GM12878 (cell line): ENCODE measurements around the gene NBEA. TPM values are rescaled to one million over a fixed set of nuclear protein-coding genes. Genes with fewer than 3 reads are reported as not detected.

Experiments used
- ATAC-seq: fragments of 200-7000 bp; cut with Tn5 transposase; 3 replicates; pipeline ENCODE4 v1.9.1; 2020; ENCODE audit warnings: mild to moderate bottlenecking, moderate library complexity
- BruUV-seq: library from RNA; stranded (reverse); fragments of 400-500 nt; replicated peaks from 2 replicates; lab custom pipeline; 2021; lab: Mats Ljungman, UMichigan
- CTCF ChIA-PET: fragments of 300-600 bp; sonication (Branson Sonifier 250); formaldehyde crosslinking; extraction: SDS; loops from one replicate; lab custom pipeline; 2021; ENCODE audit warnings: inconsistent platforms; lab: Yijun Ruan, JAX
- POLR2A ChIA-PET: fragments of 350-600 bp; formaldehyde crosslinking; extraction: SDS; loops from one replicate; lab custom pipeline; 2021; ENCODE audit warnings: inconsistent platforms; lab: Charles Lee
- RAD21 ChIA-PET: fragments of 300-600 bp; sonication (Branson Sonifier 250); formaldehyde crosslinking; loops from one replicate; lab custom pipeline; 2023; ENCODE audit warnings: antibody characterized with exemption; ENCODE audit not compliant: unreplicated experiment; lab: Charles Lee
- SMC1A ChIA-PET: fragments of 300-600 bp; sonication (Branson Sonifier 250); formaldehyde crosslinking; loops from one replicate; lab custom pipeline; 2023; ENCODE audit not compliant: unreplicated experiment, uncharacterized antibody; lab: Charles Lee
- DNase-seq: peaks from one replicate; pipeline ENCODE4 v3.0.0-alpha.2; 2011; ENCODE audit warnings: low read depth, low spot score
- FAIRE-seq: peaks from 3 replicates; lab custom pipeline; 2011; peaks lifted over from hg19 to GRCh38; lab: Jason Lieb, UNC
- H2AFZ ChIP-seq: 2 replicates; pipeline ENCODE4 v1.6.0; 2011; ENCODE audit warnings: low read depth, low read length, control low read depth; ENCODE audit not compliant: control insufficient read depth
- H3K27ac ChIP-seq: 2 replicates; pipeline ENCODE4 v1.5.1; 2011; ENCODE audit warnings: control low read depth; ENCODE audit not compliant: control insufficient read depth, insufficient read depth
- H3K27me3 ChIP-seq, 2 experiments: replicated peaks in 1 of 2; 2 replicates each; pipeline versions ENCODE4 v1.6.0 to v1.6.1; 2011; ENCODE audit warnings: low read length in 1 of 2; ENCODE audit not compliant: control insufficient read depth in 2 of 2, insufficient read depth in 2 of 2
- H3K36me3 ChIP-seq, 2 experiments: 2 replicates each; pipeline ENCODE4 v1.5.1; 2011; ENCODE audit warnings: low read length in 1 of 2; ENCODE audit not compliant: control insufficient read depth in 2 of 2, insufficient read depth in 2 of 2
- H3K4me1 ChIP-seq: 2 replicates; pipeline ENCODE4 v1.6.1; 2011; ENCODE audit warnings: mild to moderate bottlenecking, low read length, moderate library complexity, mixed read lengths; ENCODE audit not compliant: control insufficient read depth, insufficient read depth
- H3K4me2 ChIP-seq: 2 replicates; pipeline ENCODE4 v1.6.0; 2011; ENCODE audit warnings: control low read depth; ENCODE audit not compliant: control insufficient read depth, insufficient read depth
- H3K4me3 ChIP-seq: fragments of 200-600 bp; sonication (generic); 2 replicates; pipeline ENCODE4 v1.5.1; 2016
- H3K79me2 ChIP-seq: 2 replicates; pipeline ENCODE4 v1.6.0; 2011; ENCODE audit warnings: low read length; ENCODE audit not compliant: control insufficient read depth, insufficient read depth
- H3K9ac ChIP-seq: 2 replicates; pipeline ENCODE4 v1.8.0; 2011; ENCODE audit warnings: low read length, control low read depth, mixed read lengths; ENCODE audit not compliant: control insufficient read depth, insufficient read depth
- H3K9me3 ChIP-seq: replicated peaks from 3 replicates; pipeline ENCODE4 v1.5.1; 2011; ENCODE audit warnings: mild to moderate bottlenecking, low read length; ENCODE audit not compliant: control insufficient read depth, insufficient read depth
- H4K20me1 ChIP-seq: 2 replicates; pipeline ENCODE4 v1.6.0; 2011; ENCODE audit not compliant: control insufficient read depth, insufficient read depth
- ASH2L ChIP-seq: fragments of 300-600, 200-600 bp; sonication (generic); IDR thresholded peaks from 2 replicates; pipeline ENCODE4 v1.6.1; 2017; ENCODE audit warnings: low read depth, mild to moderate bottlenecking, borderline replicate concordance
- BRCA1 ChIP-seq: IDR thresholded peaks from 2 replicates; pipeline ENCODE4 v1.6.1; 2011; ENCODE audit warnings: low read depth, low read length, improper control_type of control experiment
- CREB1 ChIP-seq: IDR thresholded peaks from 2 replicates; pipeline ENCODE4 v1.6.1; 2012; ENCODE audit warnings: low read depth, mild to moderate bottlenecking, inconsistent platforms
- MYB ChIP-seq: fragments of 150-350 bp; IDR thresholded peaks from 2 replicates; pipeline ENCODE4 v1.6.1; 2014; ENCODE audit warnings: mild to moderate bottlenecking, low read depth, low read length, borderline replicate concordance
- RB1 ChIP-seq: fragments of 450-650 bp; formaldehyde crosslinking; IDR thresholded peaks from 2 replicates; pipeline ENCODE4 v1.6.1; 2017; ENCODE audit warnings: mild to moderate bottlenecking, borderline replicate concordance
- ZNF274 ChIP-seq: IDR thresholded peaks from one replicate; pipeline ENCODE4 v1.8.0; 2011; ENCODE audit not compliant: insufficient read length, insufficient read depth
- ZNF622 ChIP-seq: fragments of 450-650 bp; IDR thresholded peaks from 2 replicates; pipeline ENCODE4 v1.6.1; 2017; ENCODE audit warnings: mild to moderate bottlenecking, inconsistent platforms
- in situ Hi-C: fragments of 300-500 bp; cut with MboI; formaldehyde crosslinking; loops from 9 replicates; pipeline ENCODE4 v1.14.3; 2018; ENCODE audit warnings: mixed read lengths
- intact Hi-C: fragments of 100-400 bp; cut with micrococcal nuclease; formaldehyde crosslinking; loops from one replicate; pipeline ENCODE4 v1.14.2; 2022; ENCODE audit not compliant: unreplicated experiment
- polyA plus RNA-seq, 11 experiments: library from polyadenylated mRNA; depleted of rRNA in 4 of 11; unstranded in 6 of 11; stranded (reverse) in 5 of 11; fragments of >200 nt; fragmentation: Nextera tagmentation in 4 of 11; fragmentation: Illumina TruSeq in 1 of 11; extraction: Ambion mirVana in 4 of 11; extraction: Trizol in 1 of 11; gene quantifications; 1 replicate in 1 of 11; 2 replicates in 10 of 11; pipeline versions ENCODE4 v1.2.1 to v1.2.3, GENCODE V29; 2011 to 2016; ENCODE audit warnings: inconsistent platforms in 2 of 11, missing spikeins in 2 of 11, low read depth in 1 of 11
- total RNA-seq, 4 experiments: library from RNA; depleted of rRNA in 3 of 4; stranded (reverse); fragments of >200 nt in 3 of 4; fragmentation: Illumina TruSeq in 1 of 4; extraction: Trizol in 1 of 4; gene quantifications; 2 replicates each; pipeline versions ENCODE4 v1.2.1 to v1.2.3, GENCODE V29; 2013 to 2021
- TF ChIP-seq, protein P1 (sequence below): IDR thresholded peaks from 2 replicates; pipeline ENCODE4 v1.6.1; 2011; ENCODE audit warnings: borderline replicate concordance, low read depth, mild to moderate bottlenecking, moderate library complexity, mixed read lengths, low read length; ENCODE audit not compliant: insufficient read depth; ENCODE audit errors: extremely low read length
- TF ChIP-seq, protein P2 (sequence below): fragments of 450-650 bp; IDR thresholded peaks from 2 replicates; pipeline ENCODE4 v1.6.1; 2016; ENCODE audit warnings: mild to moderate bottlenecking
- TF ChIP-seq, protein P3 (sequence below): fragments of 450-650 bp; IDR thresholded peaks from 2 replicates; pipeline ENCODE4 v1.6.1; 2017; ENCODE audit warnings: mild to moderate bottlenecking, moderate library complexity
- TF ChIP-seq, protein P4 (sequence below): fragments of 450-650 bp; formaldehyde crosslinking; IDR thresholded peaks from 2 replicates; pipeline ENCODE4 v1.5.0; 2022; ENCODE audit warnings: mild to moderate bottlenecking, missing genetic modification characterization

The NBEA gene
- total and polyA plus RNA-seq, 10 of the 15 experiments (the other 5 are each of a cell fraction or from before 2014, with no cell fraction given): 0.23 to 3.6 (median 0.55) TPM

DNA sequence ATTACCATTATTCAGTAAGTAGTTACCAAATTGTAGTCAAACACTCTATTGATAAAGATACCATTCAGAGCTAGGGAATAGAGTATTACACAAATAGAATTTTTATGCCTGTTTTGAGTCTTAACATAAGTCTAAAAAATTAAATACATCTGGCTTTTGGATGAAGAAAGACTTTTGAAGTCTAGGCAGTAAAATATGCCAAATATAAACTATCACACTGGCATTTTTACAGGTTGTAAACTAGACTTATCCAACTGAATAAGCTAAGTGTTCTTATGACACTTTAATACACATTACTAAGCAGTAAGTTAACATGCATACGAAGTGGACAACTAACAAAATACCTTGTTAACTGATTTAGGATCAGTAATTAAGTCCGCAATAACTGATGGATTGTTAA lies 425.5 kb downstream of the NBEA start (continued):
- TF ChIP-seq, protein P1, sequence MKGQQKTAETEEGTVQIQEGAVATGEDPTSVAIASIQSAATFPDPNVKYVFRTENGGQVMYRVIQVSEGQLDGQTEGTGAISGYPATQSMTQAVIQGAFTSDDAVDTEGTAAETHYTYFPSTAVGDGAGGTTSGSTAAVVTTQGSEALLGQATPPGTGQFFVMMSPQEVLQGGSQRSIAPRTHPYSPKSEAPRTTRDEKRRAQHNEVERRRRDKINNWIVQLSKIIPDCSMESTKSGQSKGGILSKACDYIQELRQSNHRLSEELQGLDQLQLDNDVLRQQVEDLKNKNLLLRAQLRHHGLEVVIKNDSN: no peak

DNA sequence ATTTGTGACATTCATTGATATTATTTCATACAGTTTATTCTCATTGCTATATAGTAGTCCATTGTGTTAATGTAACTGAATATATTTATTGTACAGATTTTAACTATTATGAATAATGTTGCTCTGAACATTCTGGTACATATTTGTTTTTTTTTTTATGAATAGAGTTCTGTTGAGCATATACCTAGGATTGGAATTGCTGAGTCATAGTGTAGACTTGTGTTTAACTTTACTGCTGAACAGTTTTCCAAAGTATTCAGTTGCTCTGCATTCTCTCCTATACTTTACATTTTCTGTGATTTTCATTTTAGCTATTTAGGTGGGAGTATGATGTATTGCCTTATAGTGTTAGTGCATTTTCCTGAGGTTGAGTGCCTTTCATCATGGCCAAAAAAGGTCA lies 436.9 kb downstream of the NBEA start:
- Histone ChIP-seq H3K79me2 (no peaks in the 10 kb centered on the region), H4K20me1 (no peaks in the 10 kb centered on the region), H3K4me1 (no peaks in the 10 kb centered on the region), H3K9ac (no peak overlapping the region), H3K36me3 (no peaks in the 10 kb centered on the region), H3K9me3 (no peaks in the 10 kb centered on the region), H3K27me3 (no peaks in the 10 kb centered on the region), H3K4me3 (no peak overlapping the region), H3K4me2 (no peak overlapping the region), H2AFZ (no peak overlapping the region), H3K27ac (no peak overlapping the region)
- no TSS peak for BruUV-seq
- intact Hi-C loops (no loop called here), in situ Hi-C loops (no loop called here)
- FAIRE-seq: no peak
- ChIA-PET SMC1A (no interaction called here), RAD21 (no interaction called here), POLR2A (no interaction called here), CTCF (no interaction called here)
- no peak for DNase-seq
- TF ChIP-seq CREB1: no peak
- no peak for TF ChIP-seq RB1
- no peak for TF ChIP-seq ZNF274
- TF ChIP-seq MYB: no peak
- TF ChIP-seq, protein P2, sequence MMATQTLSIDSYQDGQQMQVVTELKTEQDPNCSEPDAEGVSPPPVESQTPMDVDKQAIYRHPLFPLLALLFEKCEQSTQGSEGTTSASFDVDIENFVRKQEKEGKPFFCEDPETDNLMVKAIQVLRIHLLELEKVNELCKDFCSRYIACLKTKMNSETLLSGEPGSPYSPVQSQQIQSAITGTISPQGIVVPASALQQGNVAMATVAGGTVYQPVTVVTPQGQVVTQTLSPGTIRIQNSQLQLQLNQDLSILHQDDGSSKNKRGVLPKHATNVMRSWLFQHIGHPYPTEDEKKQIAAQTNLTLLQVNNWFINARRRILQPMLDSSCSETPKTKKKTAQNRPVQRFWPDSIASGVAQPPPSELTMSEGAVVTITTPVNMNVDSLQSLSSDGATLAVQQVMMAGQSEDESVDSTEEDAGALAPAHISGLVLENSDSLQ: no peak
- TF ChIP-seq, protein P3, sequence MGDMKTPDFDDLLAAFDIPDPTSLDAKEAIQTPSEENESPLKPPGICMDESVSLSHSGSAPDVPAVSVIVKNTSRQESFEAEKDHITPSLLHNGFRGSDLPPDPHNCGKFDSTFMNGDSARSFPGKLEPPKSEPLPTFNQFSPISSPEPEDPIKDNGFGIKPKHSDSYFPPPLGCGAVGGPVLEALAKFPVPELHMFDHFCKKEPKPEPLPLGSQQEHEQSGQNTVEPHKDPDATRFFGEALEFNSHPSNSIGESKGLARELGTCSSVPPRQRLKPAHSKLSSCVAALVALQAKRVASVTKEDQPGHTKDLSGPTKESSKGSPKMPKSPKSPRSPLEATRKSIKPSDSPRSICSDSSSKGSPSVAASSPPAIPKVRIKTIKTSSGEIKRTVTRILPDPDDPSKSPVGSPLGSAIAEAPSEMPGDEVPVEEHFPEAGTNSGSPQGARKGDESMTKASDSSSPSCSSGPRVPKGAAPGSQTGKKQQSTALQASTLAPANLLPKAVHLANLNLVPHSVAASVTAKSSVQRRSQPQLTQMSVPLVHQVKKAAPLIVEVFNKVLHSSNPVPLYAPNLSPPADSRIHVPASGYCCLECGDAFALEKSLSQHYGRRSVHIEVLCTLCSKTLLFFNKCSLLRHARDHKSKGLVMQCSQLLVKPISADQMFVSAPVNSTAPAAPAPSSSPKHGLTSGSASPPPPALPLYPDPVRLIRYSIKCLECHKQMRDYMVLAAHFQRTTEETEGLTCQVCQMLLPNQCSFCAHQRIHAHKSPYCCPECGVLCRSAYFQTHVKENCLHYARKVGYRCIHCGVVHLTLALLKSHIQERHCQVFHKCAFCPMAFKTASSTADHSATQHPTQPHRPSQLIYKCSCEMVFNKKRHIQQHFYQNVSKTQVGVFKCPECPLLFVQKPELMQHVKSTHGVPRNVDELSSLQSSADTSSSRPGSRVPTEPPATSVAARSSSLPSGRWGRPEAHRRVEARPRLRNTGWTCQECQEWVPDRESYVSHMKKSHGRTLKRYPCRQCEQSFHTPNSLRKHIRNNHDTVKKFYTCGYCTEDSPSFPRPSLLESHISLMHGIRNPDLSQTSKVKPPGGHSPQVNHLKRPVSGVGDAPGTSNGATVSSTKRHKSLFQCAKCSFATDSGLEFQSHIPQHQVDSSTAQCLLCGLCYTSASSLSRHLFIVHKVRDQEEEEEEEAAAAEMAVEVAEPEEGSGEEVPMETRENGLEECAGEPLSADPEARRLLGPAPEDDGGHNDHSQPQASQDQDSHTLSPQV: no peak
- TF ChIP-seq ZNF622: no peak
- no peak for TF ChIP-seq ASH2L
- TF ChIP-seq, protein P4, sequence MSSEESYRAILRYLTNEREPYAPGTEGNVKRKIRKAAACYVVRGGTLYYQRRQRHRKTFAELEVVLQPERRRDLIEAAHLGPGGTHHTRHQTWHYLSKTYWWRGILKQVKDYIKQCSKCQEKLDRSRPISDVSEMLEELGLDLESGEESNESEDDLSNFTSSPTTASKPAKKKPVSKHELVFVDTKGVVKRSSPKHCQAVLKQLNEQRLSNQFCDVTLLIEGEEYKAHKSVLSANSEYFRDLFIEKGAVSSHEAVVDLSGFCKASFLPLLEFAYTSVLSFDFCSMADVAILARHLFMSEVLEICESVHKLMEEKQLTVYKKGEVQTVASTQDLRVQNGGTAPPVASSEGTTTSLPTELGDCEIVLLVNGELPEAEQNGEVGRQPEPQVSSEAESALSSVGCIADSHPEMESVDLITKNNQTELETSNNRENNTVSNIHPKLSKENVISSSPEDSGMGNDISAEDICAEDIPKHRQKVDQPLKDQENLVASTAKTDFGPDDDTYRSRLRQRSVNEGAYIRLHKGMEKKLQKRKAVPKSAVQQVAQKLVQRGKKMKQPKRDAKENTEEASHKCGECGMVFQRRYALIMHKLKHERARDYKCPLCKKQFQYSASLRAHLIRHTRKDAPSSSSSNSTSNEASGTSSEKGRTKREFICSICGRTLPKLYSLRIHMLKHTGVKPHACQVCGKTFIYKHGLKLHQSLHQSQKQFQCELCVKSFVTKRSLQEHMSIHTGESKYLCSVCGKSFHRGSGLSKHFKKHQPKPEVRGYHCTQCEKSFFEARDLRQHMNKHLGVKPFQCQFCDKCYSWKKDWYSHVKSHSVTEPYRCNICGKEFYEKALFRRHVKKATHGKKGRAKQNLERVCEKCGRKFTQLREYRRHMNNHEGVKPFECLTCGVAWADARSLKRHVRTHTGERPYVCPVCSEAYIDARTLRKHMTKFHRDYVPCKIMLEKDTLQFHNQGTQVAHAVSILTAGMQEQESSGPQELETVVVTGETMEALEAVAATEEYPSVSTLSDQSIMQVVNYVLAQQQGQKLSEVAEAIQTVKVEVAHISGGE: no peak
- TF ChIP-seq BRCA1: no peak
- ATAC-seq: no peak
